Neural progenitor cell (in vitro differentiated cells): ENCODE data around the gene DLG2.

Source experiments
- EZH2phosphoT487 ChIP-seq: fragments of 200-600 bp; sonication (generic); IDR thresholded peaks from 2 replicates; pipeline ENCODE4 v1.6.1; 2017; ENCODE audit warnings: antibody characterized with exemption
- TF ChIP-seq, protein P1 (sequence below): fragments of 200-600 bp; sonication (generic); IDR thresholded peaks from 2 replicates; pipeline ENCODE4 v1.5.1; 2017; ENCODE audit warnings: antibody characterized with exemption, mild to moderate bottlenecking

DNA sequence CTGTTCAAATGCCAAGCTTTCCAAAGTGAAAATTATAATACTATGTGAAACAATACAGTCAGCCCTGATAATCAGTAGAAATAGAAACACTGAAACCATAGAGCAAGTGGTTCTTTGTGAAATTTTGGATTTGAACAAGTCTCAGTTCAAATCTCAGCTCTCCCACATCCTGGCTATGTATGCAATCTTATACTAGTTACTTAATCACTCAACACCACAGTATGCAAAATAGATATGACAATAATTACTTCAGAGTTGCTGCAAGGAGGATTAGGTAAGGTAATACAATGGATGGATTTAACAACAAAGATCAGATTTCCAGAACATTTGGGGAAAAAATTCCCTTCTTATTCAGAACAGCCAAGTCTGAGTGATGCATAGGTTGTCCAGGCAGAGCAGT is 1489.2 kb downstream of the DLG2 start:
- TF ChIP-seq, protein P1, sequence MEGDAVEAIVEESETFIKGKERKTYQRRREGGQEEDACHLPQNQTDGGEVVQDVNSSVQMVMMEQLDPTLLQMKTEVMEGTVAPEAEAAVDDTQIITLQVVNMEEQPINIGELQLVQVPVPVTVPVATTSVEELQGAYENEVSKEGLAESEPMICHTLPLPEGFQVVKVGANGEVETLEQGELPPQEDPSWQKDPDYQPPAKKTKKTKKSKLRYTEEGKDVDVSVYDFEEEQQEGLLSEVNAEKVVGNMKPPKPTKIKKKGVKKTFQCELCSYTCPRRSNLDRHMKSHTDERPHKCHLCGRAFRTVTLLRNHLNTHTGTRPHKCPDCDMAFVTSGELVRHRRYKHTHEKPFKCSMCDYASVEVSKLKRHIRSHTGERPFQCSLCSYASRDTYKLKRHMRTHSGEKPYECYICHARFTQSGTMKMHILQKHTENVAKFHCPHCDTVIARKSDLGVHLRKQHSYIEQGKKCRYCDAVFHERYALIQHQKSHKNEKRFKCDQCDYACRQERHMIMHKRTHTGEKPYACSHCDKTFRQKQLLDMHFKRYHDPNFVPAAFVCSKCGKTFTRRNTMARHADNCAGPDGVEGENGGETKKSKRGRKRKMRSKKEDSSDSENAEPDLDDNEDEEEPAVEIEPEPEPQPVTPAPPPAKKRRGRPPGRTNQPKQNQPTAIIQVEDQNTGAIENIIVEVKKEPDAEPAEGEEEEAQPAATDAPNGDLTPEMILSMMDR = no peak
- no peak for TF ChIP-seq EZH2phosphoT487
